Measurements from ENCODE around the gene KCNC1.

DNA sequence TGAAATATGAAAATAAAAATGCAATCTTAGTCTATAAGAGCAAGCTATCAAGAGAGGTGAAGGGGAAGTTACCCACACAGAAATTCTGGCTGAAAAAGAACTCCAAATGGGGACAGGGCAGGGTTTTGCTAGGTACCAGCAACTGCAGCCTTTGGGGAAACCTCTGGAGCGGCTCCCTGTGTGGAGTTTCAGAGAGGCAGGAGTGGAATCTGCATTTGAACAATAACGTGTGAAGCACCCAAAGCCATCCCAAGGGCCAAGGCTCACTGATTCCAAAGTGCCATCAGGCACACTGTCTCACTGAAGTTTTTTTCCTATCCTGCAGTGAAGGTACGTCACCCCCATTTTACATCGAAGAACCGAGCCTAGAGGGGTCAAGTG is 87.8 kb downstream of the KCNC1 start:
- TF ChIP-seq, protein P1, sequence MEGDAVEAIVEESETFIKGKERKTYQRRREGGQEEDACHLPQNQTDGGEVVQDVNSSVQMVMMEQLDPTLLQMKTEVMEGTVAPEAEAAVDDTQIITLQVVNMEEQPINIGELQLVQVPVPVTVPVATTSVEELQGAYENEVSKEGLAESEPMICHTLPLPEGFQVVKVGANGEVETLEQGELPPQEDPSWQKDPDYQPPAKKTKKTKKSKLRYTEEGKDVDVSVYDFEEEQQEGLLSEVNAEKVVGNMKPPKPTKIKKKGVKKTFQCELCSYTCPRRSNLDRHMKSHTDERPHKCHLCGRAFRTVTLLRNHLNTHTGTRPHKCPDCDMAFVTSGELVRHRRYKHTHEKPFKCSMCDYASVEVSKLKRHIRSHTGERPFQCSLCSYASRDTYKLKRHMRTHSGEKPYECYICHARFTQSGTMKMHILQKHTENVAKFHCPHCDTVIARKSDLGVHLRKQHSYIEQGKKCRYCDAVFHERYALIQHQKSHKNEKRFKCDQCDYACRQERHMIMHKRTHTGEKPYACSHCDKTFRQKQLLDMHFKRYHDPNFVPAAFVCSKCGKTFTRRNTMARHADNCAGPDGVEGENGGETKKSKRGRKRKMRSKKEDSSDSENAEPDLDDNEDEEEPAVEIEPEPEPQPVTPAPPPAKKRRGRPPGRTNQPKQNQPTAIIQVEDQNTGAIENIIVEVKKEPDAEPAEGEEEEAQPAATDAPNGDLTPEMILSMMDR (IDR thresholded peaks at IDR 0.05) = no peak
- no peak for TF ChIP-seq NFYB (CRISPR knock-in tag; conservative IDR thresholded peaks at IDR 0.05; ENCODE audit: low read depth)
- TF ChIP-seq CREM (CRISPR knock-in tag; IDR thresholded peaks at IDR 0.05) = no peak
- TF ChIP-seq KAT7 (CRISPR knock-in tag; IDR thresholded peaks at IDR 0.05; ENCODE audit: borderline replicate concordance) = no peak
- TF ChIP-seq, protein P2, sequence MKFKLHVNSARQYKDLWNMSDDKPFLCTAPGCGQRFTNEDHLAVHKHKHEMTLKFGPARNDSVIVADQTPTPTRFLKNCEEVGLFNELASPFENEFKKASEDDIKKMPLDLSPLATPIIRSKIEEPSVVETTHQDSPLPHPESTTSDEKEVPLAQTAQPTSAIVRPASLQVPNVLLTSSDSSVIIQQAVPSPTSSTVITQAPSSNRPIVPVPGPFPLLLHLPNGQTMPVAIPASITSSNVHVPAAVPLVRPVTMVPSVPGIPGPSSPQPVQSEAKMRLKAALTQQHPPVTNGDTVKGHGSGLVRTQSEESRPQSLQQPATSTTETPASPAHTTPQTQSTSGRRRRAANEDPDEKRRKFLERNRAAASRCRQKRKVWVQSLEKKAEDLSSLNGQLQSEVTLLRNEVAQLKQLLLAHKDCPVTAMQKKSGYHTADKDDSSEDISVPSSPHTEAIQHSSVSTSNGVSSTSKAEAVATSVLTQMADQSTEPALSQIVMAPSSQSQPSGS (CRISPR knock-in tag; IDR thresholded peaks at IDR 0.05; ENCODE audit: borderline replicate concordance, low read depth) = no peak
- TF ChIP-seq RELA (CRISPR knock-in tag; IDR thresholded peaks at IDR 0.05; ENCODE audit: borderline replicate concordance) = no peak
- TF ChIP-seq, protein P3, sequence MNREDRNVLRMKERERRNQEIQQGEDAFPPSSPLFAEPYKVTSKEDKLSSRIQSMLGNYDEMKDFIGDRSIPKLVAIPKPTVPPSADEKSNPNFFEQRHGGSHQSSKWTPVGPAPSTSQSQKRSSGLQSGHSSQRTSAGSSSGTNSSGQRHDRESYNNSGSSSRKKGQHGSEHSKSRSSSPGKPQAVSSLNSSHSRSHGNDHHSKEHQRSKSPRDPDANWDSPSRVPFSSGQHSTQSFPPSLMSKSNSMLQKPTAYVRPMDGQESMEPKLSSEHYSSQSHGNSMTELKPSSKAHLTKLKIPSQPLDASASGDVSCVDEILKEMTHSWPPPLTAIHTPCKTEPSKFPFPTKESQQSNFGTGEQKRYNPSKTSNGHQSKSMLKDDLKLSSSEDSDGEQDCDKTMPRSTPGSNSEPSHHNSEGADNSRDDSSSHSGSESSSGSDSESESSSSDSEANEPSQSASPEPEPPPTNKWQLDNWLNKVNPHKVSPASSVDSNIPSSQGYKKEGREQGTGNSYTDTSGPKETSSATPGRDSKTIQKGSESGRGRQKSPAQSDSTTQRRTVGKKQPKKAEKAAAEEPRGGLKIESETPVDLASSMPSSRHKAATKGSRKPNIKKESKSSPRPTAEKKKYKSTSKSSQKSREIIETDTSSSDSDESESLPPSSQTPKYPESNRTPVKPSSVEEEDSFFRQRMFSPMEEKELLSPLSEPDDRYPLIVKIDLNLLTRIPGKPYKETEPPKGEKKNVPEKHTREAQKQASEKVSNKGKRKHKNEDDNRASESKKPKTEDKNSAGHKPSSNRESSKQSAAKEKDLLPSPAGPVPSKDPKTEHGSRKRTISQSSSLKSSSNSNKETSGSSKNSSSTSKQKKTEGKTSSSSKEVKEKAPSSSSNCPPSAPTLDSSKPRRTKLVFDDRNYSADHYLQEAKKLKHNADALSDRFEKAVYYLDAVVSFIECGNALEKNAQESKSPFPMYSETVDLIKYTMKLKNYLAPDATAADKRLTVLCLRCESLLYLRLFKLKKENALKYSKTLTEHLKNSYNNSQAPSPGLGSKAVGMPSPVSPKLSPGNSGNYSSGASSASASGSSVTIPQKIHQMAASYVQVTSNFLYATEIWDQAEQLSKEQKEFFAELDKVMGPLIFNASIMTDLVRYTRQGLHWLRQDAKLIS (CRISPR knock-in tag; IDR thresholded peaks at IDR 0.05; ENCODE audit: borderline replicate concordance) = no peak
- TF ChIP-seq, protein P4, sequence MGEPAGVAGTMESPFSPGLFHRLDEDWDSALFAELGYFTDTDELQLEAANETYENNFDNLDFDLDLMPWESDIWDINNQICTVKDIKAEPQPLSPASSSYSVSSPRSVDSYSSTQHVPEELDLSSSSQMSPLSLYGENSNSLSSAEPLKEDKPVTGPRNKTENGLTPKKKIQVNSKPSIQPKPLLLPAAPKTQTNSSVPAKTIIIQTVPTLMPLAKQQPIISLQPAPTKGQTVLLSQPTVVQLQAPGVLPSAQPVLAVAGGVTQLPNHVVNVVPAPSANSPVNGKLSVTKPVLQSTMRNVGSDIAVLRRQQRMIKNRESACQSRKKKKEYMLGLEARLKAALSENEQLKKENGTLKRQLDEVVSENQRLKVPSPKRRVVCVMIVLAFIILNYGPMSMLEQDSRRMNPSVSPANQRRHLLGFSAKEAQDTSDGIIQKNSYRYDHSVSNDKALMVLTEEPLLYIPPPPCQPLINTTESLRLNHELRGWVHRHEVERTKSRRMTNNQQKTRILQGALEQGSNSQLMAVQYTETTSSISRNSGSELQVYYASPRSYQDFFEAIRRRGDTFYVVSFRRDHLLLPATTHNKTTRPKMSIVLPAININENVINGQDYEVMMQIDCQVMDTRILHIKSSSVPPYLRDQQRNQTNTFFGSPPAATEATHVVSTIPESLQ (CRISPR knock-in tag; IDR thresholded peaks at IDR 0.05) = no peak
- TF ChIP-seq, protein P5, sequence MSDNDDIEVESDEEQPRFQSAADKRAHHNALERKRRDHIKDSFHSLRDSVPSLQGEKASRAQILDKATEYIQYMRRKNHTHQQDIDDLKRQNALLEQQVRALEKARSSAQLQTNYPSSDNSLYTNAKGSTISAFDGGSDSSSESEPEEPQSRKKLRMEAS (CRISPR knock-in tag; IDR thresholded peaks at IDR 0.05) = no peak
- TF ChIP-seq, protein P6, sequence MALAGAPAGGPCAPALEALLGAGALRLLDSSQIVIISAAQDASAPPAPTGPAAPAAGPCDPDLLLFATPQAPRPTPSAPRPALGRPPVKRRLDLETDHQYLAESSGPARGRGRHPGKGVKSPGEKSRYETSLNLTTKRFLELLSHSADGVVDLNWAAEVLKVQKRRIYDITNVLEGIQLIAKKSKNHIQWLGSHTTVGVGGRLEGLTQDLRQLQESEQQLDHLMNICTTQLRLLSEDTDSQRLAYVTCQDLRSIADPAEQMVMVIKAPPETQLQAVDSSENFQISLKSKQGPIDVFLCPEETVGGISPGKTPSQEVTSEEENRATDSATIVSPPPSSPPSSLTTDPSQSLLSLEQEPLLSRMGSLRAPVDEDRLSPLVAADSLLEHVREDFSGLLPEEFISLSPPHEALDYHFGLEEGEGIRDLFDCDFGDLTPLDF (CRISPR knock-in tag; IDR thresholded peaks at IDR 0.05) = no peak
